Endothelial cell (in vitro differentiated cells): ENCODE results near the gene TP53. TPM values are rescaled to one million over a fixed set of nuclear protein-coding genes. Genes with fewer than 3 reads are reported as not detected.

Experiments used
- DNase-seq: peaks from one replicate; pipeline ENCODE4 v3.0.0; 2021; ENCODE audit warnings: low spot score
- H3K27ac Mint-ChIP-seq: one replicate; pipeline ENCODE4 v1.8.0; 2021; ENCODE audit warnings: mixed read lengths, inconsistent platforms; ENCODE audit not compliant: unreplicated experiment
- H3K27me3 Mint-ChIP-seq: one replicate; pipeline ENCODE4 v1.8.0; 2021; ENCODE audit warnings: mild to moderate bottlenecking, moderate library complexity, mixed read lengths, inconsistent platforms; ENCODE audit not compliant: unreplicated experiment
- H3K36me3 Mint-ChIP-seq: one replicate; pipeline ENCODE4 v1.8.0; 2021; ENCODE audit warnings: mild to moderate bottlenecking, low read depth, mixed read lengths, inconsistent platforms; ENCODE audit not compliant: unreplicated experiment
- H3K4me1 Mint-ChIP-seq: one replicate; pipeline ENCODE4 v1.8.0; 2021; ENCODE audit warnings: mild to moderate bottlenecking, mixed read lengths, inconsistent platforms; ENCODE audit not compliant: unreplicated experiment
- H3K4me3 Mint-ChIP-seq: one replicate; pipeline ENCODE4 v1.8.0; 2021; ENCODE audit warnings: mild to moderate bottlenecking, mixed read lengths, inconsistent platforms; ENCODE audit not compliant: unreplicated experiment
- H3K9me3 Mint-ChIP-seq: one replicate; pipeline ENCODE4 v1.8.0; 2021; ENCODE audit warnings: mixed read lengths, inconsistent platforms; ENCODE audit not compliant: unreplicated experiment
- total RNA-seq: library from RNA; stranded (reverse); fragmentation: NEBNext Ultra II Directional; extraction: Animal tissue kit (Norgen Biotek cat#: 25700); gene quantifications from one replicate; pipeline ENCODE4 v1.2.1, GENCODE V29; 2021; ENCODE audit not compliant: unreplicated experiment
- TF ChIP-seq, protein P1 (sequence below): fragments of 200-600 bp; sonication (generic); IDR thresholded peaks from one replicate; pipeline ENCODE4 v1.5.0; 2021; ENCODE audit warnings: antibody characterized with exemption; ENCODE audit not compliant: unreplicated experiment

Gene TP53
- total RNA-seq, 1 donor from 2014 or later = 95.5 TPM

DNA sequence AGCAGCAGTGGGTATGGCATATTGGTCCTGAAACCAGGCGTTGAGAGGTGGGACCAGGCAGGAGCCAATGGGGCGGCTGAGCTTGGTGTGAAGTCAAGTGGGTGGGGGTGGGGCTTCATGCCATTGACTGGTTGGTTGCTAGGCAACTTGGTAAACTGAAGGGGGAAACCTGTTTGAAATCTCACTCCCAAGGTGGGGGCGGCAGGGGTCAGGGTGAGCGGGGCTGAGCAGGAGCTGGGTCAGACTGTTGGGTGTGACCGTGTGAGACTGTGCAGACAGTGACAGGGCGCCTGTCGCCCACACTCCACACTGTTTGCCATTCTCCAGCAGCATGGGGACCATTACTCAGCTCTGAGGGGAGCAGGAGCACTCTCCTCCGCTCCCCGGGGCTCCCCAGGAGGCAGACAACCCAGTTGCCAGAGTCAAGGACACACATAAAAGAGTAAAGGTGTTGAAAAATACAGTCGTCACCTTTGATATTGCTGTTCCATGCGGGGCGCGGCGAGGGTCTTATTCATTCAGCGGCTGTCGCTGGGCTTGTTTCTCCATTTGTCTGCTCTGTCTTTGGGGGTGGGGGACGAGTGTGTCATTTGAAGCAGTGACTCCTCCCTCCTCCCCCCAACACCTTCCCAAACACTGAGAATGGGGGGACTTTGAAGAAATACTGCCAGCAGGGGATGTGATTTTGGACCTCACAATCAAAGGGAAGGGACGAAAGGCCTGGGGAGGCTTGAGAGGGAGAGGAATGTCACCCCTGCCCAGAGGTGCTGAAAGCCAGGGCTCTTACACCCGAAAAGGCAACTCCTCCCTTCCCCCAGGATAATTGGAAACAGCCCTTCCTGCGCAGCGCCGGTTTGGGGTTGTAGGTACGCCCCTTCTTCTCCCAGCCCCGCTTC is 16.5 kb upstream of the TP53 start:
- H3K4me3 Mint-ChIP-seq = peak overlapping the region; percentile 89
- TF ChIP-seq, protein P1, sequence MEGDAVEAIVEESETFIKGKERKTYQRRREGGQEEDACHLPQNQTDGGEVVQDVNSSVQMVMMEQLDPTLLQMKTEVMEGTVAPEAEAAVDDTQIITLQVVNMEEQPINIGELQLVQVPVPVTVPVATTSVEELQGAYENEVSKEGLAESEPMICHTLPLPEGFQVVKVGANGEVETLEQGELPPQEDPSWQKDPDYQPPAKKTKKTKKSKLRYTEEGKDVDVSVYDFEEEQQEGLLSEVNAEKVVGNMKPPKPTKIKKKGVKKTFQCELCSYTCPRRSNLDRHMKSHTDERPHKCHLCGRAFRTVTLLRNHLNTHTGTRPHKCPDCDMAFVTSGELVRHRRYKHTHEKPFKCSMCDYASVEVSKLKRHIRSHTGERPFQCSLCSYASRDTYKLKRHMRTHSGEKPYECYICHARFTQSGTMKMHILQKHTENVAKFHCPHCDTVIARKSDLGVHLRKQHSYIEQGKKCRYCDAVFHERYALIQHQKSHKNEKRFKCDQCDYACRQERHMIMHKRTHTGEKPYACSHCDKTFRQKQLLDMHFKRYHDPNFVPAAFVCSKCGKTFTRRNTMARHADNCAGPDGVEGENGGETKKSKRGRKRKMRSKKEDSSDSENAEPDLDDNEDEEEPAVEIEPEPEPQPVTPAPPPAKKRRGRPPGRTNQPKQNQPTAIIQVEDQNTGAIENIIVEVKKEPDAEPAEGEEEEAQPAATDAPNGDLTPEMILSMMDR = no peak
- peak overlapping the region; percentile 89 for H3K27ac Mint-ChIP-seq
- DNase-seq = peak; percentile 75
- H3K9me3 Mint-ChIP-seq = no peaks in the 10 kb centered on the region
- H3K4me1 Mint-ChIP-seq = peaks cover 35% of the 10 kb centered on the region
- no peaks in the 10 kb centered on the region for H3K36me3 Mint-ChIP-seq
- peaks cover 17% of the 10 kb centered on the region for H3K27me3 Mint-ChIP-seq

DNA sequence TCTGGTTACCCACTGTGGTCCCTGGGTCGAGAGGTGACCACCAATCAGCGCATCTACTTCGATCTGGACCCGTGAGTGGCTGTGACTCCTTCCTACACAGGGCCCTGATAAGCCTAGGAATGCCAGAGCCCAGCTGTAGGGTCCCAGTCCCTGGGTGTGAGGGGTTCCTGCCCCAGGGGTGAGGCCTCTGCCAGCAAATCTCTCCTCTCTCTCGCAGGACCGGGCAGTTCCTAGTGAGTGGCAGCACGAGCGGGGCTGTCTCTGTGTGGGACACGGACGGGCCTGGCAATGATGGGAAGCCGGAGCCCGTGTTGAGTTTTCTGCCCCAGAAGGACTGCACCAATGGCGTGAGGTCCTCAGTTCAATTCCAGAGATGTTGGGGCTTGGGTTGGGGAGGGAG is 15.5 kb upstream of the TP53 start:
- no peak for DNase-seq
- no peaks in the 10 kb centered on the region for H3K36me3 Mint-ChIP-seq
- H3K4me3 Mint-ChIP-seq = peak overlapping the region; percentile 89
- peak overlapping the region; percentile 89 for H3K27ac Mint-ChIP-seq
- H3K4me1 Mint-ChIP-seq = peaks cover 35% of the 10 kb centered on the region
- H3K27me3 Mint-ChIP-seq = peaks cover 17% of the 10 kb centered on the region
- TF ChIP-seq, protein P1 = no peak
- H3K9me3 Mint-ChIP-seq = no peaks in the 10 kb centered on the region

DNA sequence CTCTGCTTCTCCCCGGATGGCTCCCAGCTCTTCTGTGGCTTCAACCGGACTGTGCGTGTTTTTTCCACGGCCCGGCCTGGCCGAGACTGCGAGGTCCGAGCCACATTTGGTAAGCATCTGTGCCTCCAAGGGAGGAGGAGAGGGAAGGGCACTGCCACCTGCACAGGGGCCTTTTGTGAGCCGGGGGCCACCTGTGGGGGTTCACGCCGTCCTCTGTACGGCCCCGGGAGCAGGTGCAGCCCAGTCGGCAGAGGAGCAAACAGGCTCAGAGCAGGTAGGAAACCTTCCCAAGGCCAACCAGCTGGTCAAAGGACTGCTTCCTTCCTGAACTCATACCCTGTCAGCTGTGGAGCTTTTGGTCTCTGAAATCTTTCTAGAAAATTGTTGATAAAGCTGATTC is 14.4 kb upstream of the TP53 start:
- Mint-ChIP-seq H3K4me1 (peaks cover 25% of the 10 kb centered on the region), H3K4me3 (no peak overlapping the region), H3K27me3 (peaks cover 17% of the 10 kb centered on the region), H3K9me3 (no peaks in the 10 kb centered on the region), H3K36me3 (no peaks in the 10 kb centered on the region), H3K27ac (peak overlapping the region; percentile 64)
- TF ChIP-seq, protein P1 = no peak
- no peak for DNase-seq

DNA sequence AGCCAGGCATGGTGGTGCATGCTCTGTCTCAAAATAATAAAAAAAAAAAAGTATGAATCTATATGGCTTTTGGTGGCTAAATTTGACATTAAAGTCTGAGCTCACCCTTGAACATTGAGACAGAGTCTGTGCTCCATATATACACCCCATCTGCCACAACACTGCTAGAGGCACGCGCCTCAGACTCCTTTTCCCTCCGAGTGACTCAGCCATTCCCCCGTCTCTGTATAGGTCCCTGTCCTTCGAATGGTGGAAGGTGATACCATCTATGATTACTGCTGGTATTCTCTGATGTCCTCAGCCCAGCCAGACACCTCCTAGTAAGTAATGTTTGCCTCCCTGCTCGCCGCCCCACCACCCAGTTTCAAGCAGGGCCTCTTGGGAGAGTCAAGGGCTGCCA is 13.2 kb upstream of the TP53 start:
- Mint-ChIP-seq H3K27me3 (peaks cover 14% of the 10 kb centered on the region), H3K36me3 (peaks cover 5% of the 10 kb centered on the region), H3K27ac (no peak overlapping the region), H3K4me1 (peaks cover 15% of the 10 kb centered on the region), H3K4me3 (peak overlapping the region; percentile 44), H3K9me3 (no peaks in the 10 kb centered on the region)
- TF ChIP-seq, protein P1 = no peak
- no peak for DNase-seq
